GM06990 (cell line): ENCODE data around the gene DVL2.

Experiments used
- DNase-seq: peaks from one replicate; pipeline ENCODE4 v3.0.0-alpha.2; 2011; ENCODE audit not compliant: insufficient read length; ENCODE audit errors: extremely low read depth
- H3K27me3 ChIP-seq: replicated peaks from 2 replicates; pipeline ENCODE4 v1.6.0; 2011; ENCODE audit warnings: low read length; ENCODE audit not compliant: control insufficient read depth, insufficient read depth
- H3K36me3 ChIP-seq: 2 replicates; pipeline ENCODE4 v1.5.1; 2011; ENCODE audit warnings: low read length; ENCODE audit not compliant: control insufficient read depth, insufficient read depth
- H3K4me3 ChIP-seq: replicated peaks from 2 replicates; pipeline ENCODE4 v1.5.1; 2011; ENCODE audit warnings: low read depth, mild to moderate bottlenecking, control low read depth, low read length
- CTCF ChIP-seq: IDR thresholded peaks from 2 replicates; pipeline ENCODE4 v1.5.1; 2011; ENCODE audit warnings: low read length, control low read depth, mild to moderate bottlenecking, inconsistent platforms; ENCODE audit not compliant: insufficient read depth, poor library complexity, severe bottlenecking

The DVL2 gene

DNA sequence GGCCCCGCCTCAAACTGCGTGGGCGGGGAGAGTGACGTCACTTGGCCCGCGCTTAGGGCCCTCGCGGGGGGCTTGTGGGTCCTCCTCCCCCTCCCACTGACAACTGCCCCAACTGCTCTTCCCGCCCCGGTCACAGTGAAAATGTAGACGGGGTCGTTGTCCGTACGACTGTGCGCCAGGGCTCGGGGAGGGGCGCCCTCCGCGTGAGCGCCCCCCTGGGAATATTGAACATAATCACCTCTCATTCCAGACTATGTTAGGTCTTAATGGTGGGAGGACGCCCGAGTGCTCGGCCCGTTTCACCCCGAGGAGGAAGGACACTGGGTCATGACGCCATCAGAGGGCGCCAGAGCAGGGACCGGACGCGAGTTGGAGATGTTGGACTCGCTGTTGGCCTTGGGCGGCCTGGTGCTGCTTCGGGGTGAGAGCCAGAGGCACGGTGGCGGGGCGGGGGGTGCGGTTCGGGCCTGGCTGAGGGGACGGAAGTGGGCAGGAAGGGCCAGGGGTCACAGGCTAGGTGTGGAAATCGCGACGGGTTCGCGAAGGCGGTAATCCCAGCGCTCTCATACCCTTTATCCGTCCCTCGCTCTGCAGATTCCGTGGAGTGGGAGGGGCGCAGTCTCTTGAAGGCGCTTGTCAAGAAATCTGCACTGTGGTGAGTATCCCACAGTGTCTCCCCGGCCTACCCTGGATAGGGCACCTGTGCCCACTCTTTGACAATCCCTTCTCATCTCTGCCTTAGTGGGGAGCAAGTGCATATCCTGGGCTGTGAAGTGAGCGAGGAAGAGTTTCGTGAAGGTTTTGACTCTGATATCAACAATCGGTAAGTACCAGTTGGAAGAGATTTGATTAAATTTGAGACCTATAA is 18.1 kb upstream of the DVL2 start, which contains the start of gene ELP5:
Gene ELP5, plus strand, starts transcription at position 40 of the 868 bp plus-strand sequence. Its CDS starts 336 bp downstream, at position 376.
- Histone ChIP-seq H3K27me3 (no peaks in the 10 kb centered on the region), H3K36me3 (peaks cover 13% of the 10 kb centered on the region), H3K4me3 (peak within 1 kb of the TSS; percentile 92)
- peak; percentile 25 for TF ChIP-seq CTCF
- no peak for DNase-seq

DNA sequence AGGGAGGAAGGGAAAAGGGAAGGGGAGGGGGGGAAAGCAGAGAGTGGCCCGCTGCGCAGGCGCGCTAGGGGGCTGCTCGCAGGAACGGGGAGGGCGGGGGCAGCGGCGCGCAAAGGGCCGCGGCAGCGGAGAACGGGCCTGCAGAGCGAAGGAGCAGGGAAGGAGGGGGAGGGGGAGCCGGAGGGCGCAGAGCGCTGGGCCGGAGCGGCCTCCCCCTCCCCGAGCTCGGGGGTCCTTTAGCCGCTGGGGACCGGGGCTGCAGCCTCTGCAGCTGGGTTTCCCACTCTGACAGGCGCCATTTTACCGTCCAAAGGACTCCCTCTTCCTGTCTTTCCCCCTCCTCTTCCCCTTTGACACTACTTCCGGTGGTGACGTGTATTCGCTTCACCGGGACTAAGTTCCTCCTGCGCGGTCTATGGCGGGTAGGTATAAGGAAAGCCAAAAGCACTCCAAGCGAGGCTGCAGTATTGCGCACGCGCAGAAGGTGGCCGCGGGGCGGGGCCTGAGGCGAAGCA is 17.4 kb upstream of the DVL2 start, which contains the start of gene CTDNEP1:
Gene CTDNEP1, minus strand, starts transcription at position 74 of the 515 bp plus-strand sequence. CDS start 438 bp downstream, outside the sequence.
- Histone ChIP-seq H3K36me3 (peaks cover 10% of the 10 kb centered on the region), H3K27me3 (no peaks in the 10 kb centered on the region), H3K4me3 (peak within 1 kb of the TSS; percentile 92)
- no peak for TF ChIP-seq CTCF
- DNase-seq, result peak; percentile 99

DNA sequence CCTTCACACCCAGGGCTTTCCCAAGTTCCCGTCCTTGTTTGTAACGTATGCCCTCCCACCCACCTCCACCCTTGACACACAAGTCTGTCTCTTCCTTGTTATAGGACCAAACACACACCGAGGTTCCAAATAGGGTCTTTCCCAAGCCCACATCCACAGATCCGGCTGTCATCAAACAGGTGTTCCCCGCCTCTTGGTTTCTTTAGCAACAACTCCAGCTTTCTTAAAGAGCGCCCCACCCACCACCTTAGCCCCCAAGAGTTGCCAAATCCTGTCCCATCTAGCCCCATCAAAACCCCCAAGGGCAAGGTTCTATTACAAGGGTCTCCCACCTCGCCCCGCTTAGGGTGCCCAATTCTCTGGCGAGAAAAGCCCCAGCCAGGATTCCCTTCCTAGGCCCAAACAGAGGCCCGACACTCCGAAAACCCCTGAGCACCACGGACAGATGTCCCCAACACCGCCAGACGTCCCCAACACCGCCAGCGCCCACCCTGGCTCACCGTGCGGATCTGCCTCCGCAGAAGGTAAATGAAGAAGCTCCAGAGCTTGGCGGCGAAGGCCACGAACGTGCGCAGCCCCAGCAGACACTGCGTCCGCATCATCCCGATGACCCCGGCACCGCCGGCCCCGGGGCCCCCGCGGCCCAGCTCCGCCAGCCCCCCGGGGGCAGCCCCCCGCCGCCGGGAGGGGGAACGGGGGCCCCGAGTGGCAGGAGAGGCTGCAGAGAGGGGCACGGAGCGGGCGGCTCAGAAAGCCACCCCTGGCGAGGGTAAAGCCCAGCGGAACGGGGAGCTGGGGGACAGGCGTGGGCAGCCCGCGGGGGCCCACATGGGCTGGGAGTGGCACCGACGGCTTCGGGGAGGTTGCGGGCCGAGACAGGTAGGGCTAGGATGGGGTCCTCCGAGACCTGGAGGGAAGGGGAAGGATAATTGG is 16.6 kb upstream of the DVL2 start:
- TF ChIP-seq CTCF, result no peak
- peak overlapping the region; percentile 92 for H3K4me3 ChIP-seq
- H3K27me3 ChIP-seq, result no peaks in the 10 kb centered on the region
- no peak for DNase-seq
- peaks cover 10% of the 10 kb centered on the region for H3K36me3 ChIP-seq

DNA sequence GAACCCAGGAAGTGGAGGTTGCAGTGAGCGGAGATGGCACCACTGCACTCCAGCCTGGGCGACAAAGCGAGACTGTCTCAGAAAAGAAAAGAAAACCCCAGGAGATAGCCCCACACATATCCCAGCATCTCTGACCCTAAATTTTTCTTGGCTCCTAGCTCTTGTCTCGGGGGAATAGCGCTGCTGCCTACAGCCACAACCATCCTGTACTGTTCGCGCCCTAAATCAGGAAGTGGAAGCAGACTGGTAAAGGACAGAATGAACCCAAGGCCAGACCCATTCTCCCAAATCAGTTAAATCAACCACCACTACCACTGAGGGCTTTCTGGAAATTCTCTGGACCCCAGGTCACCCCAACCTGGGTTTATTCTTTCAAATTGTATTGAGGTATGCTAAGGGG is 15.5 kb upstream of the DVL2 start:
- peaks cover 9% of the 10 kb centered on the region for H3K36me3 ChIP-seq
- no peak for TF ChIP-seq CTCF
- H3K4me3 ChIP-seq, result peak overlapping the region; percentile 92
- no peak for DNase-seq
- H3K27me3 ChIP-seq, result no peaks in the 10 kb centered on the region

- H3K27me3 ChIP-seq, result no peaks in the 10 kb centered on the region
- peaks cover 5% of the 10 kb centered on the region; the same call in 1 of the 2 replicates for H3K36me3 ChIP-seq
- no peak for TF ChIP-seq CTCF
- no peak for DNase-seq
- H3K4me3 ChIP-seq, result peak overlapping the region; percentile 92
These were observed 14.9 kb upstream of the DVL2 start for GRCh38 chr17:7249214-7249613.
